HL-60 (cell line): ENCODE data around the gene DLGAP5.

Source experiments
- DNase-seq, 2 experiments: peaks; one replicate each; pipeline ENCODE4 v3.0.0-alpha.2; 2010 to 2020; ENCODE audit warnings: low read depth in 1 of 2, low spot score in 1 of 2
- H3K27ac ChIP-seq: fragments of 250-450 bp; sonication (Bioruptor Pico); replicated peaks from 2 replicates; pipeline ENCODE4 v1.5.1; 2020; ENCODE audit warnings: mild to moderate bottlenecking, moderate library complexity
- H3K27me3 ChIP-seq: fragments of 250-450 bp; sonication (Bioruptor Pico); 2 replicates; pipeline ENCODE4 v1.5.1; 2021; ENCODE audit warnings: mild to moderate bottlenecking, moderate library complexity; ENCODE audit not compliant: insufficient read depth, poor library complexity, severe bottlenecking
- H3K4me3 ChIP-seq: replicated peaks from 2 replicates; pipeline ENCODE4 v1.5.1; 2011; ENCODE audit warnings: mild to moderate bottlenecking, control low read depth, low read length; ENCODE audit not compliant: insufficient read depth
- GABPA ChIP-seq: IDR thresholded peaks from 2 replicates; pipeline ENCODE4 v1.6.1; 2012; ENCODE audit warnings: low read depth
- POLR2AphosphoS5 ChIP-seq: IDR thresholded peaks from 2 replicates; pipeline ENCODE4 v1.6.1; 2012; ENCODE audit warnings: low read depth
- SPI1 ChIP-seq: IDR thresholded peaks from 2 replicates; pipeline ENCODE4 v1.6.1; 2012; ENCODE audit warnings: low read depth, mild to moderate bottlenecking, borderline replicate concordance
- TF ChIP-seq, protein P1 (sequence below): IDR thresholded peaks from 2 replicates; pipeline ENCODE4 v1.6.1; 2012; ENCODE audit warnings: low read depth; ENCODE audit not compliant: insufficient replicate concordance
- TF ChIP-seq, protein P2 (sequence below): IDR thresholded peaks from one replicate; pipeline ENCODE4 v1.5.1; 2011; ENCODE audit warnings: low read length, control low read depth, inconsistent platforms; ENCODE audit not compliant: insufficient read depth

The DLGAP5 gene

DNA sequence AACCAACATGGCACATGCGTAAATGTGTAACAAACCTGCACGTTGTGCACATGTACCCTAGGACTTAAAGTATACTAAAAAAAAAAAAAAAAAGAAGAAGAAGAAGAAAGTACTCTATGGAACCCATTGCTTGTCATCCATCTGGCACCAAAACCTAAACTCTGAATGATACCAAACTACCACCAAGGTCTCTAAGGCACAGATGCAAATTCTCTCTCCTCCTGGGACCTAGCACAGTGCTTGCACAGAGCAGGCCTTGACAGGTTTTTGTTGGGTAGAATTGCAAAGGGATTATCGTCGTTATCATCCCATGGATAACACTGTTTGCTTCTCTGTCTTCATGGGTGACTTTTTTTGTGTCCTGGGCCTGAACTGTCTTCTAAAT, 75.5 kb downstream of the DLGAP5 start:
- TF ChIP-seq, protein P1, sequence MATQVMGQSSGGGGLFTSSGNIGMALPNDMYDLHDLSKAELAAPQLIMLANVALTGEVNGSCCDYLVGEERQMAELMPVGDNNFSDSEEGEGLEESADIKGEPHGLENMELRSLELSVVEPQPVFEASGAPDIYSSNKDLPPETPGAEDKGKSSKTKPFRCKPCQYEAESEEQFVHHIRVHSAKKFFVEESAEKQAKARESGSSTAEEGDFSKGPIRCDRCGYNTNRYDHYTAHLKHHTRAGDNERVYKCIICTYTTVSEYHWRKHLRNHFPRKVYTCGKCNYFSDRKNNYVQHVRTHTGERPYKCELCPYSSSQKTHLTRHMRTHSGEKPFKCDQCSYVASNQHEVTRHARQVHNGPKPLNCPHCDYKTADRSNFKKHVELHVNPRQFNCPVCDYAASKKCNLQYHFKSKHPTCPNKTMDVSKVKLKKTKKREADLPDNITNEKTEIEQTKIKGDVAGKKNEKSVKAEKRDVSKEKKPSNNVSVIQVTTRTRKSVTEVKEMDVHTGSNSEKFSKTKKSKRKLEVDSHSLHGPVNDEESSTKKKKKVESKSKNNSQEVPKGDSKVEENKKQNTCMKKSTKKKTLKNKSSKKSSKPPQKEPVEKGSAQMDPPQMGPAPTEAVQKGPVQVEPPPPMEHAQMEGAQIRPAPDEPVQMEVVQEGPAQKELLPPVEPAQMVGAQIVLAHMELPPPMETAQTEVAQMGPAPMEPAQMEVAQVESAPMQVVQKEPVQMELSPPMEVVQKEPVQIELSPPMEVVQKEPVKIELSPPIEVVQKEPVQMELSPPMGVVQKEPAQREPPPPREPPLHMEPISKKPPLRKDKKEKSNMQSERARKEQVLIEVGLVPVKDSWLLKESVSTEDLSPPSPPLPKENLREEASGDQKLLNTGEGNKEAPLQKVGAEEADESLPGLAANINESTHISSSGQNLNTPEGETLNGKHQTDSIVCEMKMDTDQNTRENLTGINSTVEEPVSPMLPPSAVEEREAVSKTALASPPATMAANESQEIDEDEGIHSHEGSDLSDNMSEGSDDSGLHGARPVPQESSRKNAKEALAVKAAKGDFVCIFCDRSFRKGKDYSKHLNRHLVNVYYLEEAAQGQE: no peak
- TF ChIP-seq SPI1: no peak
- TF ChIP-seq, protein P2, sequence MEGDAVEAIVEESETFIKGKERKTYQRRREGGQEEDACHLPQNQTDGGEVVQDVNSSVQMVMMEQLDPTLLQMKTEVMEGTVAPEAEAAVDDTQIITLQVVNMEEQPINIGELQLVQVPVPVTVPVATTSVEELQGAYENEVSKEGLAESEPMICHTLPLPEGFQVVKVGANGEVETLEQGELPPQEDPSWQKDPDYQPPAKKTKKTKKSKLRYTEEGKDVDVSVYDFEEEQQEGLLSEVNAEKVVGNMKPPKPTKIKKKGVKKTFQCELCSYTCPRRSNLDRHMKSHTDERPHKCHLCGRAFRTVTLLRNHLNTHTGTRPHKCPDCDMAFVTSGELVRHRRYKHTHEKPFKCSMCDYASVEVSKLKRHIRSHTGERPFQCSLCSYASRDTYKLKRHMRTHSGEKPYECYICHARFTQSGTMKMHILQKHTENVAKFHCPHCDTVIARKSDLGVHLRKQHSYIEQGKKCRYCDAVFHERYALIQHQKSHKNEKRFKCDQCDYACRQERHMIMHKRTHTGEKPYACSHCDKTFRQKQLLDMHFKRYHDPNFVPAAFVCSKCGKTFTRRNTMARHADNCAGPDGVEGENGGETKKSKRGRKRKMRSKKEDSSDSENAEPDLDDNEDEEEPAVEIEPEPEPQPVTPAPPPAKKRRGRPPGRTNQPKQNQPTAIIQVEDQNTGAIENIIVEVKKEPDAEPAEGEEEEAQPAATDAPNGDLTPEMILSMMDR: no peak
- no peak for TF ChIP-seq GABPA
- TF ChIP-seq POLR2AphosphoS5: no peak
- Histone ChIP-seq H3K4me3 (no peak overlapping the region), H3K27ac (peak overlapping the region; percentile 73), H3K27me3 (no peaks in the 10 kb centered on the region)
- no peak for DNase-seq

DNA sequence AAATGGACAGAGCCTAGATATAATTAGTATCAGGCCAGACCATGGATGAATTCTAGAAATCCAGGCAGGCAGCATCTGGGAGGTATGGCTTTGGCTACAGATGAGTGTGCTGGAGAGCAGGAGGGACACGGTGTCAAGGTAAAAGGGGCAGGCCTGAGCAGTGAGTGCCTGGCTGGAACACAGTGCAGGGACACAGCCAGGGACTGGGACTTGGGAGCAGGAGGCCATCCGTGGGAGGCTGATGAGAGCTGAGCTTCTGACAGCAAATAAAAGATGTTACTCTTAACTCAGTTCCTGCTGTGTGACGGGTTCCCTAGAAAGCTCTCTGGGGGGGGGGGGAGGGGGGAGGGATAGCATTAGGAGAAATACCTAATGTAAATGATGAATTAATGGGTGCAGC, 75.9 kb downstream of the DLGAP5 start:
- no peak overlapping the region for H3K27ac ChIP-seq

DNA sequence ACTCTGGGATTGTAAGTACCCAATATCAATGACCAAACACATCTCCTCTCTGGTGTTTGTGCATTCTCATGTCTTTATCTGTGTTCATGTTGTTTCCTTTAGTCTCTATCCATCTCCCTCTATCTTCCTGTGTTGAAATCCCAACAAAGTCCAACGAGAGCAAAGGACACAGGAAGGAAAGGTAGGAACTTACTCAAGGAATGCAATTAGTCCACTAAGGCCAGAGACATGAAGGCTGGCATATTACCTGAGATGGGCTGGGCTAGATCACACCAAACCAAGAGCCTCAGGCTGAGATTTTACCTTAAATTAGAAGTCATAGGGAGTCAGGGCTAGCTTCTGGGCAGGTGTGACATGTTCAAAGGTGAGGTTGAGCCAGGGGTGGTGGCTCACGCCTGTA, 76.7 kb downstream of the DLGAP5 start:
- no peak for DNase-seq
- H3K4me3 ChIP-seq: no peak overlapping the region
- TF ChIP-seq POLR2AphosphoS5 (no peak), GABPA (no peak), SPI1 (no peak)
- TF ChIP-seq, protein P2: no peak
- TF ChIP-seq, protein P1: no peak
- H3K27ac ChIP-seq: no peak overlapping the region
- H3K27me3 ChIP-seq: no peaks in the 10 kb centered on the region

More for the DNA sequence above, 75.9 kb downstream of the DLGAP5 start:
- H3K27me3 ChIP-seq: no peaks in the 10 kb centered on the region
- no peak for DNase-seq
- TF ChIP-seq SPI1: no peak
- TF ChIP-seq, protein P1: no peak
- TF ChIP-seq GABPA: no peak
- TF ChIP-seq, protein P2: no peak
- no peak for TF ChIP-seq POLR2AphosphoS5
- H3K4me3 ChIP-seq: no peak overlapping the region
